NCI-H526 treated with DMSO at 0.1 percent for 48 hours (cell line): ENCODE data around the gene MAPKAP1.

Source experiments
- DNase-seq: peaks from one replicate; lab custom pipeline; 2025; lab: John Stamatoyannopoulos, UW

The MAPKAP1 gene

DNA sequence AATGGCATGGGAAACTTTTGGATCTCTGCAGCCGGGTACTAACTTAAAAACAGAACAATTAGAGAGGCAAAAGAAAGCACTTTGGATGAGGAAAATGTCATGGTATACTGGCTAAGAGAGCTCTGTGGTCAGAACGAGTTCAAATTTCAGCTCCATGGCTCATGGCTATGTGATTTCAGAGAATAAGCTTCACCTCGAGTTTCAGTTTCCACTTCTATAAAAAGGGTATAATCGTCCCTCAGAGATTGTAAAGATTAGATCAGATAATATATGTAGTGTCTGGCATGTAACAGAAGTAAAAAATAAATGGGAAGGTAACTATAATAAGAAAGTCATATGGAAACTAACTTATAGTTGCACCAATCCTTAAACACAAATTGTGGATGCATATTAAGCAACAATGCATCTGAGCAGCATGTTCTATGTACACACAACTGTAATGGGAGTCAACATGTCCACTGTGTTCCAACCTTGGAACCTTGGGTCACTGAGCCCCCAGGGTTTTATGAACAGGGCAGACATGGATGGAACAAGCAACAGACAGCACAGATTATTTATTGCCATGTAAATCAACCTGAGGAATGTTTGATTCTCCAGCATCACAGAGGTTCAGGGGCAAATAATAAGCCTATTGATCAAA is 145.4 kb downstream of the MAPKAP1 start:
- no peak for DNase-seq

DNA sequence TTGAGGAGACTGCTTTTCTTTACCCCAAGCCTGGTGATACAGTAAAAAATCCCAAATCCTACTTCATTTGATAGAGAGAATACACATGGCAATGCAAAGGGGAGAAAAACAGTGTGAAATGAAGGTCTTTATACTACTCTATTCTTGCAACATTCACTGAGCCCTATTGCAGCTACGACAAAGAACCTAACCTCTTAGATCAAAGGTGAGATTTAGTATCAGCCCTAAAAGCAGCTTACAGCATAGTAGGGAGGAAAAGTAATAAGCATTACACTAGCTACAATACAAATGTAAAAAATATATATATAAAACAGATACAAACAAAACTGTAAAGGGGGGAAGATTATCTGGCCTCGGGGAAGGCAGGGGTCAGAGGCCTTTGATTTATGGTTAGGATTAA is 147.1 kb downstream of the MAPKAP1 start:
- DNase-seq = no peak

DNA sequence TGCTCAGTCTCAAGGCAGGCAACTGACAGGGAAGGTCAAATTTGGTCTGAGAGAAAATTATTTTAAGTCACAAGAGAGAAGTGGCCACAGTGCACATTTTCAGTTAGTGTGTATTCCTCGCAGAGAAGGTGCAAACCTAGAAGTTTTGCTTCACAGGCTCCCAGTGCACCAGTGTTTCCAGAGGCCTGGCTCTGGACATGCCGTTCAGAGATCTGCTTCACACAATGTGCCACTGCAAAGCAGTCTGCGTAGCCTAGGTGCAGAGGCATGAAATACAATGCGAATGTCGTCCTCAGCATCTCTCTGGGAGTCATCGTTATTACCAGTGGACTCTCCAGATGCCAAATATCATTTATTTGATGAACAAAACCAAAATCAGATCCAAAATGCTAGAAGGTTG is 147.8 kb downstream of the MAPKAP1 start:
- no peak for DNase-seq

DNA sequence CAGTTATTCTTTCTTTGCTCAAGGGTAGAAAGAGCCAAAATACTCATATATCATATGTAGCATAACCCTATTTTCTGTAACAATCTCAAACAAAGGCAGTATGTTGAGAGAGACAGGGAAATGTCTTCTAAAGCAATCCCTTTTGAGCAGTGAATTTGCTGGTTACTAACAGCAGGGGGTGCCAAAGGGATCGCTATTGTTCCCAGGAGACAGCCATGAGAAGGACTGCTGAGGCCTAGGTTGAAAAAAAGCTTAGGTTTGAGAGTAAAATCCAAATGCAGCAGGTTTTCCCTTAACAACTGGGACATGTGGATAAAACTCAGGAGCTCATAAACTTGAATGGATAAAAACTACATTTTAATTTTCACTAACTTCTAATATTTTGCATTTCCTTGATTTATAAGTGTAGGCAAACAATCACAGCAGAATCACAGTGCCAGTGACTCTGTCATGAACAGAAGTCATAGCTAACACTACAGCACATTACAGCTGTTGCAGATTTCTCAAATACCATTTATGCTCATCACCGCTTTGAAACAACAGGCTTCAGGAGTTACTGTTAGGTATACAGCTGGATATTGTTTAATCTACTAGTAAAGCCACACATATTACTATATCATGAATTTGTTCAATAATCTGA is 148.4 kb downstream of the MAPKAP1 start:
- DNase-seq = peak; percentile 11

DNA sequence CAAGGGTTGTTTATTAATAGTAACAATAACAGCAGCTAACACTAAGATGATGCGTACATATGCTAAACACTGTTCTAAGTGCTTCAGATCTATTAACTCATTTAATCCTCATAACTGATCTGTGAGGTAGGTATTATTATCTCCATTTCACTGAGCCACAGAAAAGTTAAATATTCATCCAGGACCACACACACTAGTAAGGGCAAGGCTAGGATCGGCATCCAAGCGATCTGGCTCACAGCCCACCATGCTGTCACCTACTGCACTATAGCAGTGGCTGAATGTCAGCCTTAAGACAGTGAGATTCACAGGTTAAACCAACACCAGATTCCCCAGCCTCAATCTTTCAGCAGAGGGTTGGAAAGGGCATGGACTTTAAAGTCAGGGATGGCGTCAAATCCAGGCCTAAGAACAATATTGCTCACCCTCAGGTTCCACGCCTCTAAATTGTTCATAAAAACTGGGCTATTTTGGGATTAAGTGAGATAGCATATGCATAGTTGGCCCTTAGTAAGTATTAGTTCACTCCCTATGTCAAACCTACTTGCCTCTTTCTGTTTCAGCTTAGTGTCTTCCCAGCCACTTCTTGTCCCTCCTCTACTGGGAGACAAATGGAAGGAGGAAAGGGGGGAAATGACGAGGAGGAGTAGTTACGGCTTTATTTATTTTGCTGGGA is 150.8 kb downstream of the MAPKAP1 start:
- no peak for DNase-seq

DNA sequence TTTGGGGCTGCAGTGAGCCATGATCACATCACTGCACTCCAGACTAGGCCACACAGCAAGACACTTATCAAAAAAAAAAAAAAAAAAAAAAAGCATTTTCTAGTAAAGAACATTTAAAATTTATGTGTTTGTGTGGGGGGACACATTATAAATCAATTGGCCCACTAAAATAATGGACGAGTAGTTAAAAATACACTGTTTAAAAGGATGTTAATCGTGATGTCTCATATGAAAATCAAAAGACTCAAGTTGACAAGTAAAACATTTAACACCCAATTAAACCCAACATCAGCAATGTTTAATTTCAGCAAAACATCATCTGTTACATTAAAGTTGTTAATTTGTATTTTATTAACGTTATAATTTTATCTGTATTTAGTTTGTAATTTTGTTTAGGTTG is 152.3 kb downstream of the MAPKAP1 start:
- no peak for DNase-seq

DNA sequence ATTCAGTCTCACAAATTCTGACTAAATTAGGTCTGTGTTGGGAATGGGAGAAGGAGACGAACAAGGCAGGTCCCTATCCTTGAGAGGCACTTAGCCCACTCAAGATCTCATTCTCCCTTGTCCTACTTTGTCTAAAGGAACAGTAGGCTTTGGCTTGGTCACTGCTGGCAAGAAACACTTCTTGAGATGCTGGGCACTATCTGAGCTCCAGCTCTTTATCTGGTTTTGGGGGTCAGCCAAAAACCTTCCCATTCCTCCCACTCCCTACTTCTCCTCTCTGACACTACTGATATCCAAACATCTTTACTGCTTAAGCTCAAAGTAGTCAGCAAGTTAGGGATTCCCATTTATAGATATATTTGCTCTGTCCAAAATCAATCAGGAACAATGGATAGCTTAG is 155.2 kb downstream of the MAPKAP1 start:
- no peak for DNase-seq

DNA sequence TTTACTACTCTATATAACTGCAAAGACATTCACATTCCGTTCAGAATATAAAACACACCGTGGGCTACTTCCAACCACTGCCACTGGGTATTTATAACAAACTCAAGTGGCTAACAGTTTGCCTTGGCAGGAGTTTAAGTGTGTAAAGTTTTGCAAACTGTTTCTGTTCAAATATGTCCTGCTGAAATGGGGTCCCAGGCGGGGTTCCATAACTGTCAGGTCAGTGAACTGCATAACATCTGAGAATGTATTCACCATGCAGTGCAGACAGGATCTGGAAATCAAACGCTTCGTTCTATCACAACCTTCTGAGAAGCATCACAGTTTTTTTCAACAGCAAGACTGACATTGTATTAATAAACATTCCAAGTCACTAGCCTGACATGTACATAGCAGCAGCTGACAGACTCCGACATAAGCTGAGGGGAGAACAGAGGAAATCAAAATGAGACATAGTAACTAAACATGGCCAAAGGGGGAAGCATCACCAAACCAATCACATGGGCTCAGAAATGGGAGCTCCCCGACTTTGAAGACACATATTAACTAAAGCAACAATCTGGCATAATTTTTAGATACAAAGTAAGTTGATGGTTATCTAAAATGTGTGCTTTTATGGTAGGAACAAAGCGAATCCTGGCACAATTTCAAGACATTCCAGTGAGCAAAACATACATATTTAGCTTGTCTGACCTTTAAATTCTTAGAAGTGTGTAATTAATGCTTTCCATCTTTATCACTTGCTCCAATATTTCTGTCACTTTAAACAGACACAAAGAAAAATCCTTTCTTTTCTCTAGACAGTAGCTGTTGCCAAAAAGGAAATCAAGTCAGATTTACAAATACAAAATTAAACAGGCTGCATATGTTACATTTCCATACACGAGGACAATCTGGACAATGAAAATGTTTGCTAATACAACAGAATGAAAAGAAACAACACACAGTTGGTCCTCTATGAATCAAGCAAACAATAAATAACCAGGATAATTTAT is 156.8 kb downstream of the MAPKAP1 start:
- no peak for DNase-seq

DNA sequence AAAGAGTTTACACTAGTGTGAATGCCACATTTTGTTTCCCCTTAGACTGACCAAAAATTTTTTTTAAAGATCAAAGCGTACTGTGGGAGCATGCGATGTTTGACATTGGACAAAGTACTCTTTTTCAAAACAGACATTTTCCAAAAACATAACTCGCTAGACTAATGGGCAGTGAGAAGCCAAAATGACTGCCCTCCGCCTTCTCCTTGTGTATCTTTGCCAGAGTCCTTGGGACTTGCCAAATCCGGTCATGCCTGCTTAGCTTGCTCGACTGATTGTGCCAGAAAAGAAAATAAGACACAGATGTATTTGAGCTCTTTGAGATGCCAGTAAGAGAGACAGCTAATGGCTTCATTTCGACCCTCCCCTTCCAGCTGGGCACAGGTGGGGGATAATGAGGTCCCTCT is 157.5 kb downstream of the MAPKAP1 start:
- no peak for DNase-seq

DNA sequence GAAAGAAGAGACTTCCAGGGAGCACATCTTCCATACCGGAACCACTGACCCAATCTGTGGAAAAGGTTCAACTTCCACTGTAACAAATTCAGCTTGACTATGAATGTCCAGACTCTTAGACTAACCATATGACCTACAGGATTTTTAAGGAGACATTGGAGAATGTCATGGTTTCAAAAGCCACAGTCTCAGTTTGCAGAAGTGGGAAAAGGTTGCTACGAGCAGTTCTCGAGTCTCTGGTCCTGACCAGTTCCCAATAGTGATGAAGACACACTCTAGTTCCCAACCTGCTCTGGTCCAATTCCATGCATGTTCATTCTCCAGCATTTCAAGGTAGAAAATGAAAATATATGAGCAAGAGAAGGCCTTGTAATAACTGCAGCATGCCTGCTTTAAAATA is 158.0 kb downstream of the MAPKAP1 start:
- no peak for DNase-seq

DNA sequence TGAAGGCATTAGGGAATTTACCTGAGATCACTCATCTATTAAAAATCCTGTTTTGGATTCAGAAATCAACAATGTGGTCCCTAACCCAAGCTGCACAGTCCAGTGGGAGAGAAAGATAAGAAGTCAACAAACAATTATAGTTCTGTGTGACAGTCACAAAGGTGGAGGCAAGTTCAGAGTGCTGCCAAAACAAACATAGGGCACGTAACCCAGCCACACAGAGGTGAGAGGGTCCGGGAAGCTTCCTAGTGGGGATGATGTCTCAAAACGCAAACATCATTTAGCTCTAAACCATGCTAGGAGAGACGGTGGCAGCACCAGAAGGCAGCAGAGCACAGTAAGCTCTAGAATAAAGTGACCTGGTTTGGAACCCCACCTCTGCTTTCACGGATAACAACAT is 158.9 kb downstream of the MAPKAP1 start:
- DNase-seq = no peak

DNA sequence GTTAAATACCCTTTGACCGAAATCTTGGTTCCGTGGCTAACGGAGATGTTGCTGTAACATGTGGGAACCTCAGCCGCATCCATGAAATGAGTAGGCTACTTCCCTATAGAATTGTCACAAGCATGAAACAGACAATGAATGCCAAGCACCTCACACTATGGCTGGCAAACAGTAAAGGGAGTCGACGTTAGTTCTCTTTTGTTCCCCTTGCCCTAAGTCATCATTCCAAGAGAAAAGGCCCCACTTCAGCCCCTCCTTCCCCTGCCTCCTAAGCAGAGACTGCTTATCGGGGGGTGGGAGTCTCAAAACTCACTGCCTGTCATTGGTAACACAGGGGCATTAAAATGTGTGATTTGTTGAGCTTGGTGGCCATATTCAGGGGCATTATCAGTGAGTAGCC is 159.6 kb downstream of the MAPKAP1 start:
- no peak for DNase-seq

DNA sequence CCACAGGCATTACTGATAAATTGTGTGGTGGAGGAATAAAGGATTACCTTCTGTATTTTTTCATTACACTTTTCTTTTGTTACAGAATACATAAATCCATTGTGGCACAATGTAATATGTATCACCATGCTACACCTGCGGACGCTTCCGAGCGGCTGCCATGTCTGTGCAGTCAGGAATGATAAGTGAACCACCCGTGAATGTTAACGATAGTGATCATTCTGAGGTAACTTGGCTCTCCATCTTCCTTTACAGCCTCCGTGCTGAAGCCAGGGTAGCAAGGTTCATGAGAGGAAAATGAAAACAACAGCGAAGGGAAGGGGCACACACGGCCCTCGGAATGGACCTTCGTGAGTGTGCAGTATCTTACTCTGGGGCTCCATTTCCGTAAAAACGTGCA is 161.2 kb downstream of the MAPKAP1 start:
- no peak for DNase-seq

DNA sequence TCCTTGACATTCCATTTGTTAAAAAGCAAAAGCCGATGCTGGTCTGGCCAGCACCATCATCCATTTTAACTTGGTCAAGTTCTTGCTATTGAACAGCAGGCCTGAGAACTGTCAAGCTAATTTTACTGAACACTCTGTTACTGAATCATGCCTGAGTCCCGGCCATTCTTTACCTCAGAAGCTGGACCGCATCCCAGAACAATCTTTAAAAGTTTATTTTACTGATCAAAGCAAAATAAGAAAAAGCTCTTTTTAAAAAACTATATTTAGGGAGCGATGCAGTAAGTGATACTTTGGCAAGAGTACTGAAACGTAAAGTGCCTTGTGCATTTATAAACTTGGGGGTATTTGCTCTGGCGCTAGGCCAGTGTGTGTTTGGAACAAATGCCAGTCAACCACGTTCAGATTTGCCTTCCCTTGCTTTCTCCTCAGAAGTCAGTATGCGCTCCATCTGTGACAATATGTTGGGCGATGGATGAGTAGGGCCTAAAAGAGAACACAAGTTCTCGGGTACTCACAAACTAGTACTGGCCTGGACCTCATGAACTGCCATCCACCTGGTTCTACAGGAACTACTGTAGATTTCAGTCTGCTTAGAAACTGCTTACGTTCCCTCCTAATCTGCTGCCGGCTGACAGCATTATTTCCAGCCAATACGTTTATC is 161.9 kb downstream of the MAPKAP1 start:
- no peak for DNase-seq

DNA sequence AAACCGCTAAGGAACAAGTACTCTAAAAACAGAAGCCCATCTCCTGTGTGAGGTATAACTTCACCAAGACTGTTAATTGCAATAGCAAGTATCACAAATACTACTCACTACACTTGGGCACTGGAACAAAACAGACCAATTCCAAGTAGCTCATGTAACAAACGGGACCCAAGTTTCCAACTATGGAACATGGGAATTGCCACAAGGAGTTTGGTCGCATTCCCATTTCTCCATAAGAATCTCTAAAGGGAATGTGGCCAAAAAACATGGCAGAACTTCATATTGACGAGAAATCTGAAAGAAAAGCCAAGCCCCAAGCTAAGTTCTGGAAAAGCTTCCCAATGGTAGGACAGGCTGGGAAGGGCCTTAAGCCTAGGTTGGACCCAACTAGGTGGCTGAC is 162.5 kb downstream of the MAPKAP1 start:
- DNase-seq = no peak

DNA sequence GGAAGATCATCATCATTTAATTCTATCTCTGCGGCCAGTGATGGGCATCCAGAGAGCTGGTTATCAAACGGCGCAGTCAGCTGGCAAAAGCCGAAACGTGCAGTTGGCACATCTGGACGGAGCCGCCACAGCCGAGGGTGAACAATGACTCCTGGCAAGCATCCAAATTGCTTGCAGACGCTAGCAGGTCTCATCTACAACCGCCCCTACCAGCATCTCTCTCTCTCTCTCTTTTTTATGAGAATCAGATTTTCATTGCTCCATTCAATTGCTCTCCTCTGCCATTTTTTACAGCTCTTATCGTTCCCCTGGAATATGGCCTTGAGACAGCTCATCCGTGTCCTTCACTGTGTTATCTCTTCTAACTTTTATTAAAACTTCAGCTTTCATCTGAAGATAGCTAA is 165.2 kb downstream of the MAPKAP1 start:
- no peak for DNase-seq

DNA sequence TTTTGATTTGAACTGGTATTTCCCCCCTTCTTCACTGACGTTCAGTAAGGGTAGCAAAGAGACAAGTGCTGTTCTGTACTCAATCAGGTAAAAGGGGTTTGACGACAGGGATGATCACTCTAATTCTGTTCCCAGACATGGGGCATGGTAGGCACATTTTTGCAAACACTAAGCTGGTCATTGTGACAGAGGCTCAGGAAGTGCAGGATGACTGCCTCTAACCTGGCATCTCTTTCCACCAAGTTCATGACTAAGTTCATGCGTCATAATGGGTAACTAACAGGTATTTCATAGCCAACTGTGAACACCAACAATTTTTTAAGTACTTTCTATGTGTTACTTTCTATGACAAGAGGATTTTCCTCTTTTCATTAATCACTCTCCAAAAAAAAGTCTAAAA is 166.5 kb downstream of the MAPKAP1 start:
- no peak for DNase-seq

DNA sequence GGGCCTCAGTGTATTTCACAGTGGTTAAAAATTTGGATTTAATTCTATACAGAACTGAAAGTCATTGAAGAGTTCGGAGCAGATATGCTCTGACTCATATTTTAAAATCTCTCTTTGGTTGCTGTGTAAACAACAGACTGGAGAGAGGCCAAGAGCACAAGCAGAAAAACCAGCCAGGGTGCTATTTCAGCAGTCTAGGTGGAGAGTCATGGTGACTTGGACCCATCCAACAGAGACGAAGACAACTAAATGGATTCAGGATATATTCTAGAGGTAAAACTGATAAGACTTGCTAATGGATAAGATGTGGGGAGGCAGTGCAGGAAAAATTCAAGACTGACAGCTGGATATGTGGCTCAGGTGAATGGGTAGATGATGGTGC is 168.9 kb downstream of the MAPKAP1 start:
- DNase-seq = no peak

DNA sequence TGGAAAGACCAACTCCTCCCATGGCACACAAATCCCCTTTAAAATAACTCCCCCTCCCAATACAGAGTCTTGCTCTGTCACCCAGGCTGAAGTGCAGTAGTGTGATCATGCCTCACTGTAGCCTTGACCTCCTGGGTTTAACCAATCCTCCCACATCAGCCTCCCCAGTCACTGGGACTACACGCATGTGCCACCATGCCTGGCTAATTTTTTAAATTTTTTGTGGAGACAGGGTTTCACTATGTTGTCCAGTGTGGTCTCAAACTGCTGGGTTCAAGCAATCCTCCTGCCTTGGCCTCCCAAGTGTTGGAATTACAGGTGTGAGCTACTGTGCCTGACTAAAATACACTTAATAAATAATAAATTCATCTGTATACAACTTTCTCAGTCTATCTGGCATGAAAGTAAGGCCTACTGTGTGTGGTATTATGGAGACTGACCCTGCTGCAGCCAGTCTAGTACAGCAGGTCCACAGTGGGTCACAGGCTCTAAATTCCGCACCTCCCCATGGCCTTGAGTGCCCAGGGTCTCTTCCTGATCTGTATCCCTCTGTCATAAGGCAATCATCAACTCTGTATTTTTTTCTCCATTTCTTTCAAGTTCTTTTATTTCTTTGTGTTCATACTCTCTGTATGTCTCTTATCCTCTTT is 169.4 kb downstream of the MAPKAP1 start:
- no peak for DNase-seq

DNA sequence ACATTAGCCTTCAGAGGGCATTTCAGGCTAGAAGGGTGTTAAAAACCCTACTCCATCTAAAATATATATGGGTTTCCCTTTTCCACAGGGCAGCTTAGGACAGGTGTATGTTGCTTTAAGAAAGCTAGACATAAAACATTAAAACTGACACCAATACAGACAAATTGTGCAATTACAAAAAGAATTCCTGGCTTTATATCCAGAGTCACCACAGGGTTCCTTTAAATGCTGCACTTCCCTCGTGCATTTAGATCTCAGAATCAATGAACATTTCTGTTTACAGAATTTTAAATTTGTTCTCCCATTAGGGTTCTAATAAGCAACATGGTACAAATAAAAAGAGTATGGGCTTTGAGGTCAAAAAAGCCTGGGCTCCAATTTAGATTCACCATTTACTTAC is 170.2 kb downstream of the MAPKAP1 start:
- DNase-seq = no peak

DNA sequence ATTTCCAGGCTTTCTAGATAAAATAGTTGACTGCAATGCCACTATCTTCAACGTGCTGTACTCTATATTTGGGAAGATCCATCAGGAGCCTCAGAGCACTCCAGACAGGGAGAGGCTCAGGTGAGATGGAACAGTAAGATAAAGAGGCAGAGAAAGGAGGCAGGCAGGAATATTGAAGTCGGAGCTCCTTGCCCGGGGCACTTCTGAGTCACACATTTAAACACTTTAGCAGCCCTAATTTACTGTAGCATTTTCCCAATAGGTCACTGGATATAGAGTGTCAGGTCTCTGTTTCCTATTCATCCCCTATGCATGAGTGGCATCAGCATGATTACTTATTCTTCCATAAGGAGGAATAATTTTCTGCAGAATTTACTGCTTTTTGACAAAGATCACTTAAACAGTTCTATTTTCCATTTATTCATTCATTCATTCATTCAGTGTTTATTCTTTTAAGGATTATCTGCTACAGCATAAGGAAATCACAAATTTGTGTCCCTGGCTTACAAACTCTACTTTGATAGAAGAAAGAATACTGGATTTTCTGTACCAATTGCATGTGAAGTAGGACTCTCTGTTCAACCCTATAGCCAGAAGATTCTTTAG is 170.7 kb downstream of the MAPKAP1 start:
- no peak for DNase-seq
